Body of pancreas (tissue), 4 donors: ENCODE results near the gene MRAP.

Experiments
- POLR2A ChIP-seq, 3 donors: fragments of 450-650 bp; IDR thresholded peaks; one replicate each; pipeline ENCODE4 v1.6.1; 2016; ENCODE audit warnings: antibody characterized with exemption in 3 of 3, mild to moderate bottlenecking in 2 of 3
- TF ChIP-seq, protein P1 (sequence below), 7 experiments: fragments of 450-650 bp in 4 of 7; fragments of 200-600 bp in 3 of 7; sonication (generic) in 3 of 7; IDR thresholded peaks; one replicate each; pipeline ENCODE4 v1.5.1; 2016 to 2019; ENCODE audit warnings: antibody characterized with exemption in 7 of 7

- TF ChIP-seq, protein P1, sequence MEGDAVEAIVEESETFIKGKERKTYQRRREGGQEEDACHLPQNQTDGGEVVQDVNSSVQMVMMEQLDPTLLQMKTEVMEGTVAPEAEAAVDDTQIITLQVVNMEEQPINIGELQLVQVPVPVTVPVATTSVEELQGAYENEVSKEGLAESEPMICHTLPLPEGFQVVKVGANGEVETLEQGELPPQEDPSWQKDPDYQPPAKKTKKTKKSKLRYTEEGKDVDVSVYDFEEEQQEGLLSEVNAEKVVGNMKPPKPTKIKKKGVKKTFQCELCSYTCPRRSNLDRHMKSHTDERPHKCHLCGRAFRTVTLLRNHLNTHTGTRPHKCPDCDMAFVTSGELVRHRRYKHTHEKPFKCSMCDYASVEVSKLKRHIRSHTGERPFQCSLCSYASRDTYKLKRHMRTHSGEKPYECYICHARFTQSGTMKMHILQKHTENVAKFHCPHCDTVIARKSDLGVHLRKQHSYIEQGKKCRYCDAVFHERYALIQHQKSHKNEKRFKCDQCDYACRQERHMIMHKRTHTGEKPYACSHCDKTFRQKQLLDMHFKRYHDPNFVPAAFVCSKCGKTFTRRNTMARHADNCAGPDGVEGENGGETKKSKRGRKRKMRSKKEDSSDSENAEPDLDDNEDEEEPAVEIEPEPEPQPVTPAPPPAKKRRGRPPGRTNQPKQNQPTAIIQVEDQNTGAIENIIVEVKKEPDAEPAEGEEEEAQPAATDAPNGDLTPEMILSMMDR (IDR thresholded peaks at IDR 0.05): no peak
- no peak for TF ChIP-seq POLR2A (IDR thresholded peaks at IDR 0.05)
Measured at GRCh38 chr21:32353002-32353711, 54.5 kb downstream of the MRAP start.
